ENCODE results near the gene CDKAL1. TPM values are rescaled to one million over a fixed set of nuclear protein-coding genes. Genes with fewer than 3 reads are reported as not detected.

The CDKAL1 gene
- total and polyA plus RNA-seq, 2 donors (not counting 3 experiments of a cell fraction or from before 2014, with no cell fraction given): 6.1 to 20.5 TPM

GRCh38 chr6:20700375-20700774 lies 166.1 kb downstream of the CDKAL1 start:
- Histone ChIP-seq H2AFZ (ENCODE audit: low read depth, low read length) (no peak overlapping the region), H3K9me3 (replicated peaks; ENCODE audit: control insufficient read depth, insufficient read depth, low read length) (no peaks in the 10 kb centered on the region), H3K27ac (ENCODE audit: insufficient read depth, low read depth, low read length) (no peak overlapping the region), H3K27me3 (ENCODE audit: control insufficient read depth in 2 of 2, insufficient read depth in 2 of 2, low read length in 2 of 2) (no peaks in the 10 kb centered on the region), H3K9me1 (replicated peaks; ENCODE audit: control insufficient read depth, extremely low read depth, insufficient read depth, low read length) (peaks cover 2% of the 10 kb centered on the region), H3K9ac (replicated peaks; ENCODE audit: extremely low read depth, insufficient read depth, low read length) (no peak overlapping the region), H3K4me3 (replicated peaks in 1 of 3; ENCODE audit: insufficient read depth in 1 of 3, low read depth in 1 of 3, low read length in 3 of 3) (no peak overlapping the region), H3K4me2 (ENCODE audit: insufficient read depth, low read length) (no peak overlapping the region), H3K79me2 (ENCODE audit: control insufficient read depth, insufficient read depth, low read length) (no peaks in the 10 kb centered on the region), H4K20me1 (replicated peaks; ENCODE audit: control insufficient read depth, extremely low read depth, insufficient read depth, low read length) (no peaks in the 10 kb centered on the region), H3K4me1 (ENCODE audit: control insufficient read depth, extremely low read depth, insufficient read depth, low read length) (no peaks in the 10 kb centered on the region), H3K36me3 (ENCODE audit: control insufficient read depth in 2 of 2, extremely low read depth in 1 of 2, insufficient read depth in 2 of 2, low read length in 2 of 2) (no peaks in the 10 kb centered on the region)
- DNase-seq (ENCODE audit: low read depth, low spot score): no peak
- no peak for FAIRE-seq
- dilution Hi-C loops (cut with MboI; ENCODE audit: extremely low pct_ligation_motif_present, low sequenced_read_pairs) (no loop called here), intact Hi-C loops (cut with micrococcal nuclease) (no loop called here)
- TF ChIP-seq EZH2 (IDR thresholded peaks at IDR 0.05; ENCODE audit: borderline replicate concordance, low read depth, low read length, severe bottlenecking) (no peak), MAX (IDR thresholded peaks at IDR 0.05; ENCODE audit: insufficient read depth, insufficient read length) (no peak)
- ChIA-PET POLR2A (no interaction called here), CTCF (no interaction called here)
- no TSS peak for BruUV-seq (replicated peaks)

- ChIA-PET POLR2A (interaction anchor here (0.6 kb wide), 1 partner anchor 10 kb away, joined by 3 read pairs; no protein-coding TSS in a partner anchor), CTCF (no interaction called here)
- no peak overlapping the region for H3K27ac ChIP-seq (ENCODE audit: insufficient read depth, low read depth, low read length)
- no peaks in the 10 kb centered on the region for H3K9me3 ChIP-seq (replicated peaks; ENCODE audit: control insufficient read depth, insufficient read depth, low read length)
- BruUV-seq (replicated peaks): no TSS peak
- no peaks in the 10 kb centered on the region for H3K4me1 ChIP-seq (ENCODE audit: control insufficient read depth, extremely low read depth, insufficient read depth, low read length)
- dilution Hi-C loops (cut with MboI; ENCODE audit: extremely low pct_ligation_motif_present, low sequenced_read_pairs): no loop called here
- no peak overlapping the region for H2AFZ ChIP-seq (ENCODE audit: low read depth, low read length)
- no peak overlapping the region for H3K9ac ChIP-seq (replicated peaks; ENCODE audit: extremely low read depth, insufficient read depth, low read length)
- H3K36me3 ChIP-seq (ENCODE audit: control insufficient read depth in 2 of 2, extremely low read depth in 1 of 2, insufficient read depth in 2 of 2, low read length in 2 of 2): no peaks in the 10 kb centered on the region
- H3K79me2 ChIP-seq (ENCODE audit: control insufficient read depth, insufficient read depth, low read length): no peaks in the 10 kb centered on the region
- H3K27me3 ChIP-seq (ENCODE audit: control insufficient read depth in 2 of 2, insufficient read depth in 2 of 2, low read length in 2 of 2): no peaks in the 10 kb centered on the region
- FAIRE-seq (no peak), DNase-seq (ENCODE audit: low read depth, low spot score) (no peak)
- intact Hi-C loops (cut with micrococcal nuclease): no loop called here
- no peak overlapping the region for H3K4me3 ChIP-seq (replicated peaks in 1 of 3; ENCODE audit: insufficient read depth in 1 of 3, low read depth in 1 of 3, low read length in 3 of 3)
- H3K4me2 ChIP-seq (ENCODE audit: insufficient read depth, low read length): no peak overlapping the region
- TF ChIP-seq GATA2 (IDR thresholded peaks at IDR 0.05; ENCODE audit: insufficient read depth, insufficient read length, low read depth, low read length) (no peak), FOS (IDR thresholded peaks at IDR 0.05; ENCODE audit: borderline replicate concordance, insufficient read depth, low read length) (no peak), POLR2A (IDR thresholded peaks at IDR 0.05; ENCODE audit: low read depth, low read length) (no peak), MYC (IDR thresholded peaks at IDR 0.05; ENCODE audit: low read depth, low read length) (no peak), POLR2AphosphoS5 (IDR thresholded peaks at IDR 0.05; ENCODE audit: insufficient read depth, low read depth, low read length) (no peak), JUN (IDR thresholded peaks at IDR 0.05; ENCODE audit: borderline replicate concordance, insufficient read depth, insufficient read length, low read depth) (no peak), EZH2 (IDR thresholded peaks at IDR 0.05; ENCODE audit: borderline replicate concordance, low read depth, low read length, severe bottlenecking) (no peak), MAX (IDR thresholded peaks at IDR 0.05; ENCODE audit: insufficient read depth, insufficient read length) (no peak)
- TF ChIP-seq, protein P1, sequence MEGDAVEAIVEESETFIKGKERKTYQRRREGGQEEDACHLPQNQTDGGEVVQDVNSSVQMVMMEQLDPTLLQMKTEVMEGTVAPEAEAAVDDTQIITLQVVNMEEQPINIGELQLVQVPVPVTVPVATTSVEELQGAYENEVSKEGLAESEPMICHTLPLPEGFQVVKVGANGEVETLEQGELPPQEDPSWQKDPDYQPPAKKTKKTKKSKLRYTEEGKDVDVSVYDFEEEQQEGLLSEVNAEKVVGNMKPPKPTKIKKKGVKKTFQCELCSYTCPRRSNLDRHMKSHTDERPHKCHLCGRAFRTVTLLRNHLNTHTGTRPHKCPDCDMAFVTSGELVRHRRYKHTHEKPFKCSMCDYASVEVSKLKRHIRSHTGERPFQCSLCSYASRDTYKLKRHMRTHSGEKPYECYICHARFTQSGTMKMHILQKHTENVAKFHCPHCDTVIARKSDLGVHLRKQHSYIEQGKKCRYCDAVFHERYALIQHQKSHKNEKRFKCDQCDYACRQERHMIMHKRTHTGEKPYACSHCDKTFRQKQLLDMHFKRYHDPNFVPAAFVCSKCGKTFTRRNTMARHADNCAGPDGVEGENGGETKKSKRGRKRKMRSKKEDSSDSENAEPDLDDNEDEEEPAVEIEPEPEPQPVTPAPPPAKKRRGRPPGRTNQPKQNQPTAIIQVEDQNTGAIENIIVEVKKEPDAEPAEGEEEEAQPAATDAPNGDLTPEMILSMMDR (IDR thresholded peaks at IDR 0.05; ENCODE audit: extremely low read depth in 1 of 2, insufficient read depth in 1 of 2, low read depth in 1 of 2, low read length in 2 of 2): no peak
- H3K9me1 ChIP-seq (replicated peaks; ENCODE audit: control insufficient read depth, extremely low read depth, insufficient read depth, low read length): peaks cover 2% of the 10 kb centered on the region
- H4K20me1 ChIP-seq (replicated peaks; ENCODE audit: control insufficient read depth, extremely low read depth, insufficient read depth, low read length): no peaks in the 10 kb centered on the region
These were observed 168.1 kb downstream of the CDKAL1 start for GRCh38 chr6:20702366-20702765.
